ENCODE measurements around the gene ATG10.

Gene ATG10

GRCh38 chr5:82164977-82165713 lies 193.3 kb downstream of the ATG10 start:
- no peaks in the 10 kb centered on the region for H3K4me1 ChIP-seq (ENCODE audit: control insufficient read depth in 1 of 2, insufficient read depth in 1 of 2, low read depth in 1 of 2, low read length in 1 of 2)
- no peak overlapping the region for H3K27ac ChIP-seq
- TF ChIP-seq CTCF (IDR thresholded peaks at IDR 0.05): no peak
- no peak overlapping the region for H3K4me3 ChIP-seq (ENCODE audit: low read depth in 1 of 2, low read length in 1 of 2)
- H3K9me3 ChIP-seq: no peaks in the 10 kb centered on the region
- no peaks in the 10 kb centered on the region for H3K27me3 ChIP-seq
- H3K36me3 ChIP-seq: no peaks in the 10 kb centered on the region

GRCh38 chr5:82165740-82166530 lies 194.1 kb downstream of the ATG10 start:
- TF ChIP-seq CTCF (IDR thresholded peaks at IDR 0.05): no peak
- Histone ChIP-seq H3K27me3 (no peaks in the 10 kb centered on the region), H3K36me3 (no peaks in the 10 kb centered on the region), H3K4me1 (ENCODE audit: control insufficient read depth in 1 of 2, insufficient read depth in 1 of 2, low read depth in 1 of 2, low read length in 1 of 2) (no peaks in the 10 kb centered on the region), H3K27ac (no peak overlapping the region), H3K4me3 (ENCODE audit: low read depth in 1 of 2, low read length in 1 of 2) (no peak overlapping the region), H3K9me3 (no peaks in the 10 kb centered on the region)

DNA sequence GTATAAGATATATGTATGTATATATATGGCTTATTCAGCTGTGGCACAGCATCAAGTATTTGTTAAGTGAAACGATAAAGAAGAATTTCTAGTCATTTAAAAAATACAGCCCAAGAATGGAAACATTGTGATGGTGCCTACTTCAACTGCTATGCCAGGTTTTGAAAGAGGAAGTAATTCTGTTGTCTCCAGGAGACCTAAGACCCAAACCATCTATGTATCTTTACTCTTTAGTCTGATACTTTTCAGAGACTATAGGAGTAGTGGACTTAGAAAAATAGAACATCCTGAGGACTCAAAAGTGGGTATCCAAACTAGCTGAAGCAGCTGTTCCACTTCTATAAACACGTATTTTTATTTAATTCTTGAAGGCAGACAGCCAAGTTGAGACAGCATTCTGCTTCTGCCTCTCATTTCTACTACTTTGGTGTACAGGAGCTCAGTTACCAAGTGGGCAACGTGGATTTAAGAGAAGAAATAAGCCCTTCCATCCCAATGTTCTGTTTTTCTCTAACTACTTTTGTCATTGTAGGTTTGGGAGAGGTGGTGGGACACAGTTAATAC lies 195.6 kb downstream of the ATG10 start:
- Histone ChIP-seq H3K27me3 (no peaks in the 10 kb centered on the region), H3K27ac (no peak overlapping the region)
- no peak for TF ChIP-seq CTCF (IDR thresholded peaks at IDR 0.05)

GRCh38 chr5:82168294-82168693 lies 196.5 kb downstream of the ATG10 start:
- no peaks in the 10 kb centered on the region for H3K27me3 ChIP-seq
- H3K36me3 ChIP-seq: no peaks in the 10 kb centered on the region
- no peak overlapping the region for H3K4me3 ChIP-seq (ENCODE audit: low read depth in 1 of 2, low read length in 1 of 2)
- no peak for TF ChIP-seq CTCF (IDR thresholded peaks at IDR 0.05)
- no peaks in the 10 kb centered on the region for H3K9me3 ChIP-seq
- no peak overlapping the region for H3K27ac ChIP-seq
- H3K4me1 ChIP-seq (ENCODE audit: control insufficient read depth in 1 of 2, insufficient read depth in 1 of 2, low read depth in 1 of 2, low read length in 1 of 2): no peaks in the 10 kb centered on the region

More for the DNA sequence above, 195.6 kb downstream of the ATG10 start:
- Histone ChIP-seq H3K4me1 (ENCODE audit: control insufficient read depth in 1 of 2, insufficient read depth in 1 of 2, low read depth in 1 of 2, low read length in 1 of 2) (no peaks in the 10 kb centered on the region), H3K36me3 (no peaks in the 10 kb centered on the region), H3K9me3 (no peaks in the 10 kb centered on the region), H3K4me3 (ENCODE audit: low read depth in 1 of 2, low read length in 1 of 2) (no peak overlapping the region)

DNA sequence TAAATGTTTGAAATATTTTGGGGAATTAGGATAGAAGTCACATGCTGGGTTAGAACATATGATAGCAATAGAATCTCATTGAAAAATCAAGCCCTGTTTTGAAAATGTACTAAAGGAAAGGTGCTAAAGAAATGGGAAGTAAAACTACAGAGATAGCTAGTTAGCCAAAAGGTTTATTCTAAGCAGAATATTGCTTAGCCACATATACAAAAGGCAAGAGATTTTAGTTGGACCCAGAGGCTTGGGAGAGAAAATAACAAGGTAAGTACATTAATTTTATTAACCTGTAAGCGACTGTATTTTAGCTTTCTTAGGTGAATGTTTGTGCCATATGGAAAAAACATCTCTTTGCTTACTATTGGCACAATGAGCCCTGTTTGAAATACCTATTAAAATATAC lies 198.1 kb downstream of the ATG10 start:
- H3K27me3 ChIP-seq: no peaks in the 10 kb centered on the region
- no peak overlapping the region for H3K27ac ChIP-seq
- H3K4me3 ChIP-seq (ENCODE audit: low read depth in 1 of 2, low read length in 1 of 2): no peak overlapping the region
- peaks cover 4 to 6% of the 10 kb centered on the region in 2 experiments for H3K4me1 ChIP-seq (ENCODE audit: control insufficient read depth in 1 of 2, insufficient read depth in 1 of 2, low read depth in 1 of 2, low read length in 1 of 2)
- TF ChIP-seq CTCF (IDR thresholded peaks at IDR 0.05): no peak
- no peaks in the 10 kb centered on the region for H3K36me3 ChIP-seq
- H3K9me3 ChIP-seq: no peaks in the 10 kb centered on the region
